Omental fat pad (tissue), 4 donors: ENCODE results near the gene CCNL2. TPM values are rescaled to one million over a fixed set of nuclear protein-coding genes. Genes with fewer than 3 reads are reported as not detected.

ENCODE experiments used
- ATAC-seq: fragments of 150-250 bp; one replicate; pipeline ENCODE4 v1.9.1; 2016; ENCODE audit warnings: mild to moderate bottlenecking, moderate library complexity; ENCODE audit not compliant: low FRiP score
- DNase-seq: peaks from one replicate; pipeline ENCODE4 v3.0.0-alpha.2; 2019; ENCODE audit warnings: low spot score
- total RNA-seq, 4 donors: library from RNA; depleted of rRNA; stranded (reverse); fragments of >200 nt; gene quantifications; one replicate each; pipeline ENCODE4 v1.1.0, GENCODE V29; 2016
- TF ChIP-seq, protein P1 (sequence below), 3 donors: fragments of 450-650 bp; IDR thresholded peaks; one replicate each; pipeline ENCODE4 v1.5.1; 2016 to 2017; ENCODE audit warnings: antibody characterized with exemption in 3 of 3, mild to moderate bottlenecking in 3 of 3, moderate library complexity in 2 of 3

The CCNL2 gene
- total RNA-seq, 4 donors from 2014 or later, result 142 to 273 (median 204) TPM

DNA sequence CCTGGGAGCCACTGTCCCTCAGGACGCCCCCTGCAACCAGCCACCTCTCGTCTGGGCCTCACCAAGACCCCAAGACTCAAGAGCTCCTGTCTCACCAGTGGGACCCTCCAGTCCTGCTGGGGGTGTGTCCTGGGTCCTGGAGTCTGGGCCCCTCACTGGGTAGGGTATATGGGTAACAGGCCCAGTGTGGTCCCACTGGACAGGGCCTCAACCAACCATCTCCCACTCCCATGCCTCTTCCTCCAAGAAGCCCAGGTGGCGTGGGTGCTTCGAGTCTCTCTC is 35.6 kb upstream of the CCNL2 start:
- TF ChIP-seq, protein P1, sequence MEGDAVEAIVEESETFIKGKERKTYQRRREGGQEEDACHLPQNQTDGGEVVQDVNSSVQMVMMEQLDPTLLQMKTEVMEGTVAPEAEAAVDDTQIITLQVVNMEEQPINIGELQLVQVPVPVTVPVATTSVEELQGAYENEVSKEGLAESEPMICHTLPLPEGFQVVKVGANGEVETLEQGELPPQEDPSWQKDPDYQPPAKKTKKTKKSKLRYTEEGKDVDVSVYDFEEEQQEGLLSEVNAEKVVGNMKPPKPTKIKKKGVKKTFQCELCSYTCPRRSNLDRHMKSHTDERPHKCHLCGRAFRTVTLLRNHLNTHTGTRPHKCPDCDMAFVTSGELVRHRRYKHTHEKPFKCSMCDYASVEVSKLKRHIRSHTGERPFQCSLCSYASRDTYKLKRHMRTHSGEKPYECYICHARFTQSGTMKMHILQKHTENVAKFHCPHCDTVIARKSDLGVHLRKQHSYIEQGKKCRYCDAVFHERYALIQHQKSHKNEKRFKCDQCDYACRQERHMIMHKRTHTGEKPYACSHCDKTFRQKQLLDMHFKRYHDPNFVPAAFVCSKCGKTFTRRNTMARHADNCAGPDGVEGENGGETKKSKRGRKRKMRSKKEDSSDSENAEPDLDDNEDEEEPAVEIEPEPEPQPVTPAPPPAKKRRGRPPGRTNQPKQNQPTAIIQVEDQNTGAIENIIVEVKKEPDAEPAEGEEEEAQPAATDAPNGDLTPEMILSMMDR (IDR thresholded peaks at IDR 0.05), result no peak
- no peak for ATAC-seq
- no peak for DNase-seq

DNA sequence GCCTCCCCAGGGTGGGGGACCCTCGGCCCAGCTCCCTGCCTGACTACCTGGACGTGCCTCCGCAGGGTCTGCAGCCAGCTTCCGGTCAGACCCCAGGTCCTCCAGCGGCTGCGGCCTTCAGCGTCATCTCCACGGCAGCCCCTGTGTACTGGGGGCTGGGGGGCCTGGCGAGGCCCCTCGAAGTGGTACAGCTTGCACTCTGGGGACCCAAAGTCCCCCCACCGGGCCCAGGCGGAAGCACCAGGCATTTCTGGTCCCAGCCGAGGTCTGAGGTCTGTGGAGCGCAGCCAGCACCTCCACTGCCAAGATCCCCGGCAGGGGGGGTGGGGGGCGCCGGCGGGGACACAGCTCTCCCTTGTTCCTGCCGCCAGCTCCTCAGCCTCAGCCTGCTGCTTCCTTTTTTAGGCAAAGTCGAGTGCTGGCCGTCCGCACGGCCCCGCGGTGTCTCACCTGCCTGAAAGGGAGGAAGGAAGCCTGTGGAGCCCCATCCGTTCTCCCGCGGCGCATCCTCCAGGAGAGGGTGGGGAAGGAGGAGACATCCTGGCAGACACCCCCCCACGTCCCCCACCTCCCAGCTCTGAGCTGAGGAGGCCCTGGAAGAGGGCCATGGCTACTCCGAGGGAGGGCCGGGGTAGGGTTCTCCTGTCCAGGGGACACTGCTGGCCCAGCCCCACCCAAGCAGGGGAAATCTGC is 35.1 kb upstream of the CCNL2 start:
- TF ChIP-seq, protein P1 (IDR thresholded peaks at IDR 0.05), result no peak
- DNase-seq (no peak), ATAC-seq (no peak)

DNA sequence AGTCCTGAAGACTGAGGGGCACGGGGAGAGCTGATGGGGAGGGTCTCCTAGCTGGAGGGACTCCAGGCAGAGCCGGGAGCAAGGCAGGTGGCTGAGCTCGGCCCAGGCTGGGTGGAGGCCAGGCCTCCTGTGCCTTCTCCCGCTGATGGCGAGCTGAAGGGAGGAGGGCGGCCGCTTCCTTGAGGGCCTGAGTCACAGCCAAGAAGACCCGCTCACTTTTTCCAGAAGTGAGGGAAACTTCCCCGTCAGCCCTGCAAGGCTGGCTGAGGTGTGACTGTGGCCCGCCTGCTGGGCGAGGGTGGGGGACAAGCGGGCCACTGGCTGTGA is 34.6 kb upstream of the CCNL2 start:
- TF ChIP-seq, protein P1 (IDR thresholded peaks at IDR 0.05), result no peak
- DNase-seq (no peak), ATAC-seq (peak; percentile 10)

DNA sequence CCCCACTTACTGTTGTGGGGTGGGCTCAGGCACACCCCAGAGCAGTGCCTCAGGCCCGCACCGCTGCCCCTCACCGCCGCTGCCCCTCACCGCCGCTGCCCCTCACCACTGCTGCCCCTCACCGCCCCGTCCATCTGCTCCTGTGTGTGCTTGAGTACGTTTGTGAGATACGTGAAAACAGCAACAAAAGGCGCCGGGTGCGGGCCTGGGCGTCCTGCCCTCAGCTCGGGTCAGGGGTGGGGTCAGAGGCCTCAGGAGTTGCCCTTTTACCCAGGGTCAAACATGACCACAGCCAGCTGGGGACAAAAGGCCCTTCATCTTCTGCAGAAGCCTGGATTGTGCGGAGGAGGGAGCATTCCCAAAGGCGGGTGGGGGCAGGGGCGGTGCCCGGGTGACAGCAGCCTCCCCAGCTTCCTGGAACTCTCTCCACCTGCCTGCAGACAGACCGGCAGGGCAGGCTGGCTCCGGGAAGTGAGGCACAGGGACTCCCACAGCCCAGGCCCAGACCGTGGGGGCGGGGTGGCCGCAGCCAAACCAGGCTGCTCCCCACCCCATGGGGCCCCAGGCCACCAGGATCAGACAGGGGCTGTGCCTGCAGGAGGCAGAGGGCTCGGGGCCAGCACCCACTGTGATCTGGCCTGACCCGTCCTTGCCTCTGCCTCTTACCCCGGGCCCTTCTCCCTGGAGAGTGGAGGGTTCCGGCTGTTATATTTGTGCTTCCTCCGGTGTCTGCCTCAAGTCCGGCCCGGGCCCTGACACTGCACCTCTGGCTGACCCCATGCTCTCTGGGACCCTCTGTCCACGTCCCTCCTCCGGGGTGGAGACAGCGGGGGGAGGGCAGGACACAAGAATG is 34.0 kb upstream of the CCNL2 start:
- peak; percentile 35 for ATAC-seq
- DNase-seq, result no peak
- TF ChIP-seq, protein P1 (IDR thresholded peaks at IDR 0.05), result no peak

DNA sequence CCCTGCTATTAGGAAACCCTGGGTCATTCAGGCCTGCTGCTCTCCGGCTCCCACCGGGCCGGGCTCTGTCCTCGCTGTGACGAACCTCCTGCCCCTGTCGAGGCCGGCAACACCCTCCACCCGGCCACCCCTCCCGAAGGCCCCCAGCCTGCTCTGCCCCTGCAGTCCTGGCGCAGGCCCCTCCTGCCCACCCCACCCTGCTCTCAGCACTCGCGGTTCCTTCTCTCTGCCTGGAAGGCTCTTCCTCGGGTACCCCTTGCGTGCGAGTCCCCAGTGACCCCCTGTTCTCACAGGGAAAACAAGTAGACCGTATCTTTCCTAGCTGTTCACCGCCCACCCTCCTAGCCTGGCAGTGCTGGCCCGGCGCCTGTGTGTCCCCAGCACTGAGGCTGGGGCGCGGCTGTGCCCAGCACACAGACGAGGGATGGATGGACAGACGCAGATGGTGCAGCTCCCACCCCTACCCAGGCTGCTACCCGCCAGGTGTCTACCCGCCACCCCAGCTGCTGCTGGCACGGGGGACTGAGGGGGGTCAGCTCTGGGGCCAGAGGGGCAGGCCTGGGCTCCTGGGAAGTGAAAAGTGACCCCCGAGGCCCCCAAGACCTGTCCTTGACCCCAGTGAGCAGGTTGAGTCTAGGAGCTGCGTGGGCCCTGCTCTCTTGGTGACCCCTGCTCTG is 33.3 kb upstream of the CCNL2 start:
- ATAC-seq (no peak), DNase-seq (no peak)
- TF ChIP-seq, protein P1 (IDR thresholded peaks at IDR 0.05), result no peak

DNA sequence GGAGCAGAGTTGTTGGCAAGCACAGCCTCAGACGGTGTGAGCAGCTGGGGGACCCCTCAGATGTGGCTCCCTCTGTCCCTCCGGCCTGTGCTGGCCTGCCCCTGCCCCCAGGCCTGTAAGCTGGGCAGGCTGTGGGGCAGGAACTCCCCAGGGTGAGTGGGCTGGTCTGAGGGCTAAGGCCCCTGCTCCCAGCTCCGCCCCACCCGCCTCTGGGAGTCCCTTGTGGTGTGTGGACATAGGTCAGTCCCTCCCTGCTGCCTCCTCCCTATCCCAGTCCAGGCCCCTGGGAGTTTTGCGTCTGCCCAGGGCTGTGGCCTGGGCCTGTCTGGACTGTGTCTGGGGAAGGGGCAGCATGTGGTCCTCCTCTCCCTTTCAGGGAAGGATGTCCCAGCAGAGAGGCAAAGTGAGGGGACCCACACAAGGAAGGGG is 32.7 kb upstream of the CCNL2 start:
- no peak for ATAC-seq
- DNase-seq, result no peak
- TF ChIP-seq, protein P1 (IDR thresholded peaks at IDR 0.05), result no peak
